K562 (cell line): ENCODE measurements around the gene NUDT4B. TPM values are rescaled to one million over a fixed set of nuclear protein-coding genes. Genes with fewer than 3 reads are reported as not detected.
"Not testable (repeated sequence)": the region's sequence is repeated elsewhere in the genome, so short reads cannot be mapped to it uniquely, and the experiment has no call there.

Experiments used
- ATAC-seq: fragments of 200-7000 bp; cut with Tn5 transposase; 3 replicates; pipeline ENCODE4 v1.9.1; 2020; ENCODE audit warnings: moderate library complexity
- BruUV-seq: library from RNA; stranded (reverse); fragments of 400-500 nt; replicated peaks from 2 replicates; lab custom pipeline; 2021; lab: Mats Ljungman, UMichigan
- CTCF ChIA-PET: fragments of 300-600 bp; formaldehyde crosslinking; extraction: SDS; loops from one replicate; lab custom pipeline; 2021; ENCODE audit warnings: low intra/inter-chr PET ratio; lab: Yijun Ruan, JAX
- POLR2A ChIA-PET: fragments of 300-600, 350-650 bp; sonication (Branson Sonifier 250); formaldehyde crosslinking; extraction: SDS; loops from one replicate; lab custom pipeline; 2021; ENCODE audit warnings: antibody characterized with exemption, inconsistent platforms; lab: Yijun Ruan, JAX
- DNase-seq, 4 experiments: peaks; one replicate each; pipeline versions ENCODE4 v3.0.0 to v3.0.0-alpha.2; 2011 to 2018; ENCODE audit warnings: low spot score in 3 of 4, mixed read lengths in 3 of 4; ENCODE audit errors: extremely low read depth in 1 of 4
- FAIRE-seq: peaks from 2 replicates; lab custom pipeline; 2011; peaks lifted over from hg19 to GRCh38; lab: Jason Lieb, UNC
- H2AFZ ChIP-seq: 2 replicates; pipeline ENCODE4 v1.6.0; 2011; ENCODE audit warnings: low read depth, low read length, control low read depth, inconsistent platforms
- H3K27ac ChIP-seq: fragments of 200-600 bp; 3 replicates; pipeline ENCODE4 v1.8.0; 2011; ENCODE audit warnings: low read depth, mild to moderate bottlenecking, control low read depth, inconsistent platforms, low read length, moderate library complexity, mixed read lengths; ENCODE audit errors: extremely low read depth
- H3K27me3 ChIP-seq, 2 experiments: fragments of 300-600 bp in 1 of 2; 2 replicates in 1 of 2; 3 replicates in 1 of 2; pipeline versions ENCODE4 v1.6.0 to v1.8.0; 2011; ENCODE audit warnings: inconsistent platforms in 2 of 2, low read length in 2 of 2, mild to moderate bottlenecking in 1 of 2, mixed read lengths in 1 of 2, moderate library complexity in 1 of 2; ENCODE audit not compliant: control insufficient read depth in 2 of 2, insufficient read depth in 2 of 2
- H3K36me3 ChIP-seq: fragments of 300-600 bp; 3 replicates; pipeline ENCODE4 v1.8.0; 2011; ENCODE audit warnings: mild to moderate bottlenecking, low read length, inconsistent platforms; ENCODE audit not compliant: control insufficient read depth, insufficient read depth
- H3K4me1 ChIP-seq, 2 experiments: fragments of 200-600 bp in 1 of 2; replicated peaks in 1 of 2; 2 replicates in 1 of 2; 3 replicates in 1 of 2; pipeline versions ENCODE4 v1.5.1 to v1.8.0; 2011; ENCODE audit warnings: inconsistent platforms in 2 of 2, low read length in 2 of 2, mild to moderate bottlenecking in 1 of 2, mixed read lengths in 1 of 2, moderate library complexity in 1 of 2; ENCODE audit not compliant: control insufficient read depth in 2 of 2, insufficient read depth in 2 of 2
- H3K4me2 ChIP-seq: 2 replicates; pipeline ENCODE4 v1.6.1; 2011; ENCODE audit warnings: low read length, control low read depth, inconsistent platforms, mixed read lengths; ENCODE audit not compliant: insufficient read depth
- H3K4me3 ChIP-seq: fragments of 200-600 bp; sonication (generic), shearing (Covaris generic); 2 replicates; pipeline ENCODE4 v1.5.1; 2016; ENCODE audit warnings: control low read depth, inconsistent platforms
- H3K79me2 ChIP-seq: fragments of 200-600 bp; 3 replicates; pipeline ENCODE4 v1.8.0; 2011; ENCODE audit warnings: low read length, inconsistent platforms; ENCODE audit not compliant: control insufficient read depth, insufficient read depth
- H3K9ac ChIP-seq, 2 experiments: 2 replicates each; pipeline versions ENCODE4 v1.6.0 to v1.6.1; 2011; ENCODE audit warnings: low read depth in 2 of 2, low read length in 2 of 2, control low read depth in 1 of 2, inconsistent platforms in 1 of 2, mild to moderate bottlenecking in 1 of 2, mixed read lengths in 1 of 2; ENCODE audit not compliant: insufficient read depth in 1 of 2
- H3K9me1 ChIP-seq: one replicate; pipeline ENCODE4 v1.6.0; 2011; ENCODE audit warnings: inconsistent platforms, mild to moderate bottlenecking, low read length, moderate library complexity; ENCODE audit not compliant: control insufficient read depth, insufficient read depth
- H3K9me3 ChIP-seq: replicated peaks from 2 replicates; pipeline ENCODE4 v1.5.1; 2011; ENCODE audit warnings: low read depth, low read length, inconsistent platforms; ENCODE audit not compliant: control insufficient read depth, insufficient read depth
- H4K20me1 ChIP-seq: replicated peaks from 2 replicates; pipeline ENCODE4 v1.6.1; 2011; ENCODE audit warnings: low read length, inconsistent platforms, mixed read lengths; ENCODE audit not compliant: control insufficient read depth, insufficient read depth
- WGBS: fragments of 100-300 bp; shearing (Covaris generic); methylation state at CpG from one replicate; pipeline ENCODE4 v1.1.6; 2016; ENCODE audit warnings: low coverage, mixed read lengths; ENCODE audit not compliant: insufficient coverage; ENCODE audit errors: missing lambda C conversion rate; 5-methylcytosine and 5-hydroxymethylcytosine counted together
- in situ Hi-C: fragments of 300-500 bp; cut with MboI; formaldehyde crosslinking; loops from 4 replicates; pipeline ENCODE4 v1.15.0; 2018; ENCODE audit warnings: inconsistent platforms, mixed read lengths
- intact Hi-C: fragments of 100-400 bp; cut with micrococcal nuclease; formaldehyde crosslinking; loops from 2 replicates; pipeline ENCODE4 v1.14.2; 2022
- polyA plus RNA-seq, 8 experiments: library from polyadenylated mRNA; depleted of rRNA in 4 of 8; stranded (reverse) in 5 of 8; unstranded in 3 of 8; fragments of >200 nt; fragmentation: Nextera tagmentation in 2 of 8; fragmentation: Illumina TruSeq in 1 of 8; extraction: Ambion mirVana in 2 of 8; extraction: Trizol in 1 of 8; gene quantifications; 2 replicates each; pipeline versions ENCODE4 v1.2.1 to v1.2.3, GENCODE V29; 2011 to 2014; ENCODE audit warnings: inconsistent platforms in 1 of 8, missing spikeins in 1 of 8
- total RNA-seq, 7 experiments: library from RNA; depleted of rRNA in 6 of 7; stranded (reverse); fragments of >200 nt in 6 of 7; fragmentation: Illumina TruSeq in 2 of 7; extraction: Trizol in 2 of 7; gene quantifications; 2 replicates each; pipeline versions ENCODE4 v1.2.1 to v1.2.3, GENCODE V29; 2011 to 2021; ENCODE audit warnings: low replicate concordance in 1 of 7

The NUDT4B gene
- total and polyA plus RNA-seq, 9 of the 15 experiments (the other 6 are each of a cell fraction or from before 2014, with no cell fraction given) = 0.06 to 58.0 (median 14.2) TPM; not detected in 1

GRCh38 chr1:148773690-148774089 lies 25.1 kb downstream of the NUDT4B start:
- CTCF ChIA-PET, H3K9ac ChIP-seq, H3K9me1 ChIP-seq, H3K27me3 ChIP-seq, ATAC-seq, H4K20me1 ChIP-seq, DNase-seq, H2AFZ ChIP-seq, BruUV-seq, H3K79me2 ChIP-seq, H3K36me3 ChIP-seq, H3K9me3 ChIP-seq, intact Hi-C loops, H3K27ac ChIP-seq, H3K4me3 ChIP-seq, FAIRE-seq, H3K4me2 ChIP-seq, H3K4me1 ChIP-seq, POLR2A ChIA-PET: not testable (repeated sequence)
- WGBS = no CpG with 5 or more reads among the region's 4 CpGs
- in situ Hi-C loops = loop anchor here (25.0 kb wide), 1 partner anchor 411 kb away; no protein-coding TSS in a partner anchor

- H3K4me3 ChIP-seq, DNase-seq, H3K36me3 ChIP-seq, H3K9ac ChIP-seq, H3K27ac ChIP-seq, H3K4me2 ChIP-seq, ATAC-seq, H3K27me3 ChIP-seq, H3K79me2 ChIP-seq, H3K9me1 ChIP-seq, H4K20me1 ChIP-seq, intact Hi-C loops, CTCF ChIA-PET, H3K9me3 ChIP-seq, FAIRE-seq, H3K4me1 ChIP-seq, H2AFZ ChIP-seq, POLR2A ChIA-PET: not testable (repeated sequence)
- no CpG with 5 or more reads among the region's 1 CpG for WGBS
- BruUV-seq = TSS peak; percentile 94
- in situ Hi-C loops = loop anchor here (25.0 kb wide), 1 partner anchor 412 kb away; no protein-coding TSS in a partner anchor
Observed at GRCh38 chr1:148774102-148774501, 25.5 kb downstream of the NUDT4B start.

GRCh38 chr1:148775263-148775662 lies 26.7 kb downstream of the NUDT4B start:
- BruUV-seq, ATAC-seq, in situ Hi-C loops, H3K27ac ChIP-seq, H4K20me1 ChIP-seq, H3K4me1 ChIP-seq, H3K79me2 ChIP-seq, POLR2A ChIA-PET, H3K4me3 ChIP-seq, H3K36me3 ChIP-seq, H2AFZ ChIP-seq, intact Hi-C loops, H3K9me1 ChIP-seq, FAIRE-seq, H3K9ac ChIP-seq, CTCF ChIA-PET, DNase-seq, H3K9me3 ChIP-seq, H3K4me2 ChIP-seq, H3K27me3 ChIP-seq: not testable (repeated sequence)
- WGBS = no CpG with 5 or more reads among the region's 2 CpGs

- H3K36me3 ChIP-seq, H3K79me2 ChIP-seq, H3K27me3 ChIP-seq, FAIRE-seq, BruUV-seq, H3K4me2 ChIP-seq, H3K9me3 ChIP-seq, DNase-seq, H3K27ac ChIP-seq, H3K9ac ChIP-seq, H4K20me1 ChIP-seq, POLR2A ChIA-PET, H2AFZ ChIP-seq, H3K4me1 ChIP-seq, in situ Hi-C loops, CTCF ChIA-PET, H3K4me3 ChIP-seq, H3K9me1 ChIP-seq, intact Hi-C loops: not testable (repeated sequence)
- peak; percentile 54; the same call in 2 of the 3 replicates for ATAC-seq
- WGBS = no CpG with 5 or more reads among the region's 1 CpG
Observed at GRCh38 chr1:148777649-148778048, 29.1 kb downstream of the NUDT4B start.
